Suprapubic skin (tissue), 4 donors: ENCODE data around the gene AUTS2. TPM values are rescaled to one million over a fixed set of nuclear protein-coding genes. Genes with fewer than 3 reads are reported as not detected.
A peak's percentile ranks its signal among the peaks of the same experiment; 100 is the strongest.

Source experiments
- DNase-seq, 2 donors: peaks; one replicate each; pipeline ENCODE4 v3.0.0-alpha.2; 2019; ENCODE audit warnings: low spot score in 2 of 2
- H3K27ac ChIP-seq: fragments of 200-600 bp; sonication (generic); one replicate; pipeline ENCODE4 v1.5.1; 2019
- H3K27me3 ChIP-seq: fragments of 200-600 bp; sonication (generic); one replicate; pipeline ENCODE4 v1.5.1; 2019
- H3K36me3 ChIP-seq: fragments of 200-600 bp; sonication (generic); one replicate; pipeline ENCODE4 v1.5.1; 2019
- H3K4me1 ChIP-seq: fragments of 200-600 bp; sonication (generic); one replicate; pipeline ENCODE4 v1.5.1; 2019
- H3K4me3 ChIP-seq: fragments of 200-600 bp; sonication (generic); one replicate; pipeline ENCODE4 v1.5.1; 2019; ENCODE audit warnings: mild to moderate bottlenecking
- H3K9me3 ChIP-seq: fragments of 200-600 bp; sonication (generic); one replicate; pipeline ENCODE4 v1.5.1; 2019
- EP300 ChIP-seq: sonication (generic); formaldehyde crosslinking; IDR thresholded peaks from one replicate; pipeline ENCODE4 v1.6.1; 2017; ENCODE audit warnings: antibody characterized with exemption
- POLR2A ChIP-seq, 2 donors: fragments of 450-650 bp; IDR thresholded peaks; one replicate each; pipeline ENCODE4 v1.6.1; 2017; ENCODE audit warnings: antibody characterized with exemption in 2 of 2, mild to moderate bottlenecking in 2 of 2, moderate library complexity in 2 of 2
- POLR2AphosphoS5 ChIP-seq, 3 donors: sonication (generic); formaldehyde crosslinking; IDR thresholded peaks; one replicate each; pipeline ENCODE4 v1.6.1; 2017; ENCODE audit warnings: antibody characterized with exemption in 3 of 3
- WGBS: methylation state at CpG from one replicate; pipeline ENCODE4 v1.1.5; 2018; 5-methylcytosine and 5-hydroxymethylcytosine counted together
- total RNA-seq, 4 donors: library from RNA; depleted of rRNA; stranded (reverse); fragments of >200 nt; gene quantifications; one replicate each; pipeline ENCODE4 v1.1.0, GENCODE V29; 2016
- TF ChIP-seq, protein P1 (sequence below), 2 donors: fragments of 200-600 bp in 1 of 2; fragments of 450-650 bp in 1 of 2; sonication (generic) in 1 of 2; IDR thresholded peaks; one replicate each; pipeline ENCODE4 v1.5.1; 2016 to 2019; ENCODE audit warnings: antibody characterized with exemption in 2 of 2, mild to moderate bottlenecking in 1 of 2, moderate library complexity in 1 of 2

The AUTS2 gene
- total RNA-seq, 4 donors from 2014 or later = 31.0 to 102 (median 56.4) TPM

DNA sequence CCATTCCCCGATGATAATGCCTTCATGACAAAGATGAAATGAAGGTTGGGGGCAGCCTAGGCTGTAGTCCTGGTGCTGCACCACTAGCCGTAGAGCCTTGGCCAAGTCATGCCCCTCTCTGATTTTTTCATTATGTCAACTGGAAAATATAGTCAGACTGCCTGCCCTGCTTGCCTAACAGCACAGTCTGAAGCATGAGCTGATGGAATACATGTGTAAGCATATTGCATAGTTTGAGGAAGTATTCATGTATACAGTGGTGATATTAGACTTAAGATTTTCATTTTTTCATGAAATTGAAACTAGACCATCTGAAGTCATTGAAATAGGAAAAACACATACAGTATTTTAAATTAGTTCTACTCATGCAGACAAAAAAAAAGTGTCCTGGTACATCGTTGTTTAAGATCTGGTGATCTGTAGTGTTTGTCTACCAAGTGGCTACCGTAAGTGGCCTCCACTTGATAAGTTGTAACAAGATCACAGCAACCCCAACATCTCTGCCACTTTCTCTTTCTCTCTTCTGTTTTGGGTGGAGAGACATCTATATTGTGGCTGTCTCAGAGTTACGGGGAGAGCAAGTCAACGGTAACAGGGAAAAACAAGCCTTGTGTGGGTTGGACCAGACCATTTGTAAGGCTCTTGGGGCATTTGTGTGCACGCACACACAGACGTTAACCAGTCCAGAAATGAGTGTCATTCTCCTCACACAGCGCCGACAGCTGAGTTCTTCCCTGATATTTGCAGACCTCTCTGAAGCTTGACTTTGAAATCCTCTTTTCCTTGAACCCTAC is 817.1 kb downstream of the AUTS2 start:
- TF ChIP-seq POLR2A (IDR thresholded peaks at IDR 0.05) (no peak), EP300 (no peak), POLR2AphosphoS5 (IDR thresholded peaks at IDR 0.05) (no peak)
- TF ChIP-seq, protein P1, sequence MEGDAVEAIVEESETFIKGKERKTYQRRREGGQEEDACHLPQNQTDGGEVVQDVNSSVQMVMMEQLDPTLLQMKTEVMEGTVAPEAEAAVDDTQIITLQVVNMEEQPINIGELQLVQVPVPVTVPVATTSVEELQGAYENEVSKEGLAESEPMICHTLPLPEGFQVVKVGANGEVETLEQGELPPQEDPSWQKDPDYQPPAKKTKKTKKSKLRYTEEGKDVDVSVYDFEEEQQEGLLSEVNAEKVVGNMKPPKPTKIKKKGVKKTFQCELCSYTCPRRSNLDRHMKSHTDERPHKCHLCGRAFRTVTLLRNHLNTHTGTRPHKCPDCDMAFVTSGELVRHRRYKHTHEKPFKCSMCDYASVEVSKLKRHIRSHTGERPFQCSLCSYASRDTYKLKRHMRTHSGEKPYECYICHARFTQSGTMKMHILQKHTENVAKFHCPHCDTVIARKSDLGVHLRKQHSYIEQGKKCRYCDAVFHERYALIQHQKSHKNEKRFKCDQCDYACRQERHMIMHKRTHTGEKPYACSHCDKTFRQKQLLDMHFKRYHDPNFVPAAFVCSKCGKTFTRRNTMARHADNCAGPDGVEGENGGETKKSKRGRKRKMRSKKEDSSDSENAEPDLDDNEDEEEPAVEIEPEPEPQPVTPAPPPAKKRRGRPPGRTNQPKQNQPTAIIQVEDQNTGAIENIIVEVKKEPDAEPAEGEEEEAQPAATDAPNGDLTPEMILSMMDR (IDR thresholded peaks at IDR 0.05) = no peak
- no peaks in the 10 kb centered on the region for H3K9me3 ChIP-seq
- peaks cover 7% of the 10 kb centered on the region for H3K4me1 ChIP-seq
- DNase-seq = no peak
- WGBS = 96% methylated on average over 10 of the region's 10 CpGs
- H3K4me3 ChIP-seq = no peak overlapping the region
- H3K27ac ChIP-seq = no peak overlapping the region
- H3K36me3 ChIP-seq = no peaks in the 10 kb centered on the region
- H3K27me3 ChIP-seq = no peaks in the 10 kb centered on the region

DNA sequence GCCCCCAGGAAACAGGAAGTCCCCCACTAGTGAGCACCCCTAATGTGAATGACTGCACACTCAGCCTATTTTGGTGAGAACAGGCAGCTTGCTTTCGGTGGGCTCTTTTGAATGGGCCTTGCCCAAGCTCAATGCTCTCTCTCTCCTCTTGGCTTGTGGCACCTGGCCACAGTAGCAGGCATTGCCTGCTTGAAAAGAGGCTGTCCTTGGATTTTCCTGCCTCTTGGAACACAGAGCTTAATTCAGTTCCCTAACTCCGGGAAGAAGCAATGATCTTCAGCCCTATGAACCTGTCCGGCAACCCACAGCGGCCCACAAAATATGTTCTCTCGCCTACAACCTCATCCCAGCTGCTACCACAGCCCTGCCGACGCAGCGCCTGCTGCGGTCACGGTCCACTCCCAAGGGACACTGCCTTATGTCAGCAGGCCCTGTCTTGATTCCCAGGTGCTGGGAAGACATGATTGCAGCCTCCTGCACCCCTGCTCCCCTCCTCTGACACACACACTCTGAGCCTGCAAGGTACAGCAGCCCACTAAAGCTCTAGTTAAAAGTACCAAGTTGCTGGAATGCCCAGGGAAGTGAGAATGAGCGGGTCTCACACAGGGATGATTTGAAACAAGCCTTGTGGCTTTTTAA is 818.2 kb downstream of the AUTS2 start:
- no peak overlapping the region for H3K27ac ChIP-seq
- no peak for TF ChIP-seq POLR2AphosphoS5 (IDR thresholded peaks at IDR 0.05)
- TF ChIP-seq, protein P1 (IDR thresholded peaks at IDR 0.05) = no peak
- TF ChIP-seq POLR2A (IDR thresholded peaks at IDR 0.05) = no peak
- TF ChIP-seq EP300 = no peak
- H3K27me3 ChIP-seq = no peaks in the 10 kb centered on the region
- no peak overlapping the region for H3K4me3 ChIP-seq
- no peak for DNase-seq
- H3K4me1 ChIP-seq = peaks cover 7% of the 10 kb centered on the region
- no peaks in the 10 kb centered on the region for H3K36me3 ChIP-seq
- H3K9me3 ChIP-seq = no peaks in the 10 kb centered on the region
- WGBS = 94% methylated on average over 11 of the region's 11 CpGs

DNA sequence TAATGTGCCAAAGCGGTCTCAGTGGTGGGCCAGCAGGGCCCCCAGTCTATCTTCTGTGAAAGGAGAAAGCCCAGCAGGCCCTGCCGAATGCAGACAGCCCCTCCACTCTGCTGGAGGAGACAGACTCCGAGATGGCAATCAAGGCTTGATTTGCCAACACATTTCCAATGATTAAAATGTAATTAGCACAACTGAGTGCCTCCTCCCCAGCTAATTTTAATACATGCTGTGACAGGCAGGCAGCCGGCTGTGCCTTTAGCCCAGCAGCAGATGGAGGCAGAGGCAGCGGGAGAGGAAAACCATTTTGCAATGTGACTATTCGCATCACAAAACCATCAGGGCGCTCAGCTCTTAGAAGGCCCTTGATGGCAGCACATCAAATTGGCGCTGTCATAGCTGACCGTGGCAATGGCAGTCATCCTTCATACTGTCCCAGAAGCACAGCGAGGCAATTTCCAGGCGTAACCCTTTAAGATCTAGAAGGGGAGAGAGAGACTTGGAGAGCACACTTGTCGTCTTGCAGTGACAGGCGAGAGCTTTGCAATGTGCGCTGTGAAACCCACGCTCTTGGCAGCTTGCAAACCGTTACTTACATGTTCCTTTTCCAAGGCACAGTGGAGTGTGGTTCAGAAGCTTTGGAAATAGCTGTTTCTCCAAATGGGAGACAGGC is 818.8 kb downstream of the AUTS2 start:
- DNase-seq = no peak
- TF ChIP-seq, protein P1 (IDR thresholded peaks at IDR 0.05) = peak in 1 of 2 donors; percentile 46
- no peak for TF ChIP-seq POLR2A (IDR thresholded peaks at IDR 0.05)
- H3K4me1 ChIP-seq = peaks cover 7% of the 10 kb centered on the region
- no peaks in the 10 kb centered on the region for H3K9me3 ChIP-seq
- H3K4me3 ChIP-seq = no peak overlapping the region
- no peak overlapping the region for H3K27ac ChIP-seq
- H3K27me3 ChIP-seq = no peaks in the 10 kb centered on the region
- WGBS = 75% methylated on average over 12 of the region's 16 CpGs
- no peaks in the 10 kb centered on the region for H3K36me3 ChIP-seq

DNA sequence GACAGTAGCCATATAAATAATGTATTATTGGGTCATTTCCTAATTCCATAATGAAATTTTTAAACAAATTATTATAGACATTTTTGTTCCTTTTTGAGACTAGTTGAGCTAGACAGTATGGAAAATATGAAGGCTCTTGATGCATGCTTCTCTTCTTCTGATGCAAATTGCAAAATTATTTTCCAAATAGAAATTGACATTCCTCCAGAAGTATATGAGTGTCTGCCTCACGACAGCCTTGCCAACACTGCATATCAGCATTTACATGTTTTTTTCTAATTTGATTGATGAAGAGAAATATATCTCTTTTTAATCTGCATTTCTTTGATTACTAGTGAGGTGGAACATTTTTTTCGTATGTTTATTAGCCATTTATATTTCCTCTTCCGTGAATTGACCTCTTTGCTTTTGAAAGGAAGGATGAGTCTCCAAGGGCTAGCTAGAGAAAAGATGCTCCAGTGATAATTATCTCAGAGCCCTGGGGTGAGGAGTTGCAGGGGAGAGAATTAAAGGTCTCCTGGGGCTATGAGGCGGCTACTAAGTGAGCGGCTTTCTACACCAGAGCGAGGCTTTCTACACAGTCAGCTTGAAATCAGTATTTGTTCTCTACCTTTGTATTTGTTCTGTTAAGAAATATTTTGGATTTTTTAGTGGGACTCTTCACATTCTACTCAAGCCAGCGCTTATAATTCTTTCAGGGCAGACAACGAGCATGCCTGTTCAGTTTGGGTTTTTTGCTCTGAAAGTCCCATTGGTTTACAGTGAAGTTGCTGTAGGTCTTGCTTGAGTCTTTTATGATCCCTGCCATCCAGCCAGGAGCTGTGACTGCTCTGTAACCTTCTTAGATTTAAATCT is 821.5 kb downstream of the AUTS2 start:
- 77% methylated on average over 8 of the region's 8 CpGs for WGBS
- no peaks in the 10 kb centered on the region for H3K36me3 ChIP-seq

More for the DNA sequence above, 821.5 kb downstream of the AUTS2 start:
- H3K9me3 ChIP-seq = no peaks in the 10 kb centered on the region
- DNase-seq = no peak
- peaks cover 7% of the 10 kb centered on the region for H3K4me1 ChIP-seq
- H3K4me3 ChIP-seq = no peak overlapping the region
- H3K27me3 ChIP-seq = no peaks in the 10 kb centered on the region
- H3K27ac ChIP-seq = no peak overlapping the region
- TF ChIP-seq EP300 = no peak
- TF ChIP-seq POLR2A (IDR thresholded peaks at IDR 0.05) = no peak
- TF ChIP-seq POLR2AphosphoS5 (IDR thresholded peaks at IDR 0.05) = no peak
- TF ChIP-seq, protein P1 (IDR thresholded peaks at IDR 0.05) = no peak
